ENCODE results near the gene SH2D4B.

Gene SH2D4B

DNA sequence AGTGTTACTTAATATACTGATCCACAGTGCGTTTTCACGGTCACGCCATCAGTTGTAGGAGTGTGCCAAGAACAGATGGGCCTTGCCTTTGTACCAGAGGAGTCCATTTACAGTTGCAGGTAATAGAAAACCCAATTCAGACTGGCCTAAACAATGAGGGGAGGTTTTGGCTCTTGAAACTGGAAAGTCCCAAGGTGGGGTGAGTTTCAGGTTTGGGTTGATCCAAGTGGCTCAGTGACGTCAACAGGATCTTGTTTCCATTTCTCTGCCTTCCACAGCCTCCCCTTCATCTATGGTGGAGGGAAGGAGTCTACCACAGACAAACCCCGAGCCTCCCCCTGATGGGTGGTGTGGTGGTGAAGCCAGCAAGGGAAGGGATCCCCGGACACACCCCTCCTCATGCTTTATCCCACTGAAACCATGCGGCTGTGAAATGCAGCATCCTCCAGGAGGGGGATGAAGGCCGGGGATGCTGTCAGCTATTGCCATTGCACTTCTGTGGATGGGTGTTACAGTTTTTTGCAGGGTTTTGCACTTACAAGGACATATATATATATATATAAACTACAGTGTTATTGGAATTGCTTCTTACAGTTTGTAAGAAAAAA lies 14.8 kb upstream of the SH2D4B start:
- TF ChIP-seq, protein P1, sequence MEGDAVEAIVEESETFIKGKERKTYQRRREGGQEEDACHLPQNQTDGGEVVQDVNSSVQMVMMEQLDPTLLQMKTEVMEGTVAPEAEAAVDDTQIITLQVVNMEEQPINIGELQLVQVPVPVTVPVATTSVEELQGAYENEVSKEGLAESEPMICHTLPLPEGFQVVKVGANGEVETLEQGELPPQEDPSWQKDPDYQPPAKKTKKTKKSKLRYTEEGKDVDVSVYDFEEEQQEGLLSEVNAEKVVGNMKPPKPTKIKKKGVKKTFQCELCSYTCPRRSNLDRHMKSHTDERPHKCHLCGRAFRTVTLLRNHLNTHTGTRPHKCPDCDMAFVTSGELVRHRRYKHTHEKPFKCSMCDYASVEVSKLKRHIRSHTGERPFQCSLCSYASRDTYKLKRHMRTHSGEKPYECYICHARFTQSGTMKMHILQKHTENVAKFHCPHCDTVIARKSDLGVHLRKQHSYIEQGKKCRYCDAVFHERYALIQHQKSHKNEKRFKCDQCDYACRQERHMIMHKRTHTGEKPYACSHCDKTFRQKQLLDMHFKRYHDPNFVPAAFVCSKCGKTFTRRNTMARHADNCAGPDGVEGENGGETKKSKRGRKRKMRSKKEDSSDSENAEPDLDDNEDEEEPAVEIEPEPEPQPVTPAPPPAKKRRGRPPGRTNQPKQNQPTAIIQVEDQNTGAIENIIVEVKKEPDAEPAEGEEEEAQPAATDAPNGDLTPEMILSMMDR (IDR thresholded peaks at IDR 0.05; ENCODE audit: low read depth, low read length), result no peak
- Histone ChIP-seq H3K4me3 (ENCODE audit: low read depth, low read length) (no peak overlapping the region), H3K36me3 (no peaks in the 10 kb centered on the region), H3K4me1 (no peaks in the 10 kb centered on the region), H3K9me3 (no peaks in the 10 kb centered on the region), H3K27me3 (no peaks in the 10 kb centered on the region)
- no peak for DNase-seq

DNA sequence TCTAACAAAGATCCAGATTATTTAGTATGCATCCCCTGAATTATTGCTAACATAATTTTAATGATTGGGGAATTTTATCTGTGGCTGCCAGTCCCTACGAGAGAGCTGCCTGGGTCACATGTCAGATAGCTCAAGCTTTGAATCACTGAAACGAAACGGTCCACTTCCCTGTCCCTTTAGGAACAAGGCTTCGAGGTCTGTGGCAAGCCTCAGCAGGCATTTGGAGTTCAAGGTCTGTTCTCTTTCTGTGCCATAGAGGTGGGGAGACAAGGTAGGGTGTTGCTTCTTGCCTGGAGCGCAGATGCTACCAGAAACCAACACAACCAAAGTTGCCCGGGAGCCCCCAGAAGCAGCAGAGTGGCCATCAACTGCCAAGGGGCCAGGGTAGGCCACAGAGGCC lies 13.9 kb upstream of the SH2D4B start:
- Histone ChIP-seq H3K36me3 (no peaks in the 10 kb centered on the region), H3K4me1 (no peaks in the 10 kb centered on the region), H3K9me3 (no peaks in the 10 kb centered on the region), H3K4me3 (ENCODE audit: low read depth, low read length) (no peak overlapping the region), H3K27me3 (no peaks in the 10 kb centered on the region)
- DNase-seq, result no peak
- TF ChIP-seq, protein P1 (IDR thresholded peaks at IDR 0.05; ENCODE audit: low read depth, low read length), result no peak

DNA sequence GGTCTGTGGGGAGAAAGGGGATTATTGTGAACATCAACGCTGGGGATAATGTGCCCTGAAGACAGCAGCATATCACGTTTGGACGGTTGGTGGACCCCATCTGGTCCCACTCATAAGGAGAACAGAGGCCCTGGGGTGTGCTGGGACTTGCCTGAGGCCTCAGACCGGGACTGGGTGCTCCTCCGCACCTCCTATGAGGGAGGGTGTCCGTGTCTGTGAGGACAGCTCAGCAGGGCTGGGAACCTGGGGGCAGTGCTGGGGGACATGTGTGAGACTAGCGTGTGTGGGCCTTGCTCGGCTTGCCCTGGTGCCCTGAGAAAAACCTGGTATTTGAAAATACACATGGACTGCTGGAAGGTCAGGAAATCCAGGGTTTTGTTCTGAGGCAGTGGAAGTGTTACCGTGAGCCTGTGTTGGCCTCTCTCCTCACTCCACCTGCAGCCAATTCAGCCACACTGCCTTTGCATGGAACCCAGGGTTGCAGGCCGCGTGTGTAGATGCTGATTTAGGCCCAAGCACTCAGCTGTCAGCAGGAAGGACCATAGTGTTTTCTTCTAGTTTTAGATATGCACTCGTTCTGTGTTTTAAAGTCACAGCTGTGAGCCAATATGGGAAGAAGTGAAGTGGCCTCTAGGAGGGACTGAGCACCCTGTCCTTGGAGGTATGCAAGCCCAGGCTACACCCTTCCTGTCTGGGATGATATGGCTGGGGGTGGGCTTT lies 13.4 kb upstream of the SH2D4B start:
- Histone ChIP-seq H3K4me1 (no peaks in the 10 kb centered on the region), H3K4me3 (ENCODE audit: low read depth, low read length) (no peak overlapping the region), H3K36me3 (no peaks in the 10 kb centered on the region), H3K27me3 (no peaks in the 10 kb centered on the region), H3K9me3 (no peaks in the 10 kb centered on the region)
- TF ChIP-seq, protein P1 (IDR thresholded peaks at IDR 0.05; ENCODE audit: low read depth, low read length), result no peak
- no peak for DNase-seq

DNA sequence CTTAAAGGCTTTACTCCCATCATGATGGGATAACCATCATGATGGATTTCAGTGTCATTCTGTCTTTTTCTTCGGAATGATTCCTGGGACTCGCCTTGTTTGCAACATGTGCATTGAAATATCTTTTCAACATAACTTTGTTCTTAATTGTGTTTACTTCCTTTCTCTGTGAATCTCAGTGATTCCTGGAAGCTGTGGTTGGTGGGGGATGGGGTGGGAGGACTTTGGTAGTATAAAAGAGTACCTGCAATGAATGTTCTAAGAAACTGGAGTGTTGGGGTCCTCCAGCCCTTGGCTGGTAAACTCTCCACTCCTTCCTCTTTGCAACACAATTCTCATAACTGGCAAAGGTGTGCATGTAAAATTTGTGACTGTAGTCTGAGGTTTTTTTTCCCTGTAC lies 11.5 kb upstream of the SH2D4B start:
- H3K36me3 ChIP-seq, result no peaks in the 10 kb centered on the region
- H3K4me1 ChIP-seq, result no peaks in the 10 kb centered on the region

DNA sequence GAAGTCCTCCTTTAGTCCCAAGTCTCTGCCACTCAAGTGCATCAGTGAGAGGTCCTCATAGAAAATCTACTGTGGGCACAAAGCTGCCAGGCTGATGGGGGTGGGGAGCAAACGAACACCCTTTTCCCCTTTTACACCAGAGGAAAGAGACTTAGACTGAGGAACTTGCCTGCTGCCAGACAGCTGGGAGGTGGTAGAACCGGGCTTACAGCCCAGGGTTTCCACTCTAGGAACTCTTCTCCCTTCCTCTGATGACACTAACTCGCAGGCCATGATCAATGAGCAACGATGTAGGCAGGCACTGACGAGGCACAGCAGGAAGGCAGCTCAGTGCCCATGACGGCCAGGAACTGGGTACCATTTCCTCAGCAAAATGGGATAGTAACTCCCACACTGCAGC lies 11.0 kb upstream of the SH2D4B start:
- no peaks in the 10 kb centered on the region for H3K27me3 ChIP-seq
- H3K4me1 ChIP-seq, result no peaks in the 10 kb centered on the region
- H3K9me3 ChIP-seq, result no peaks in the 10 kb centered on the region
- no peaks in the 10 kb centered on the region for H3K36me3 ChIP-seq
- TF ChIP-seq, protein P1 (IDR thresholded peaks at IDR 0.05; ENCODE audit: low read depth, low read length), result no peak
- DNase-seq, result no peak
- no peak overlapping the region for H3K4me3 ChIP-seq (ENCODE audit: low read depth, low read length)

More for the DNA sequence above, 11.5 kb upstream of the SH2D4B start:
- no peaks in the 10 kb centered on the region for H3K27me3 ChIP-seq
- no peaks in the 10 kb centered on the region for H3K9me3 ChIP-seq
- H3K4me3 ChIP-seq (ENCODE audit: low read depth, low read length), result no peak overlapping the region
- no peak for DNase-seq
- TF ChIP-seq, protein P1 (IDR thresholded peaks at IDR 0.05; ENCODE audit: low read depth, low read length), result no peak

DNA sequence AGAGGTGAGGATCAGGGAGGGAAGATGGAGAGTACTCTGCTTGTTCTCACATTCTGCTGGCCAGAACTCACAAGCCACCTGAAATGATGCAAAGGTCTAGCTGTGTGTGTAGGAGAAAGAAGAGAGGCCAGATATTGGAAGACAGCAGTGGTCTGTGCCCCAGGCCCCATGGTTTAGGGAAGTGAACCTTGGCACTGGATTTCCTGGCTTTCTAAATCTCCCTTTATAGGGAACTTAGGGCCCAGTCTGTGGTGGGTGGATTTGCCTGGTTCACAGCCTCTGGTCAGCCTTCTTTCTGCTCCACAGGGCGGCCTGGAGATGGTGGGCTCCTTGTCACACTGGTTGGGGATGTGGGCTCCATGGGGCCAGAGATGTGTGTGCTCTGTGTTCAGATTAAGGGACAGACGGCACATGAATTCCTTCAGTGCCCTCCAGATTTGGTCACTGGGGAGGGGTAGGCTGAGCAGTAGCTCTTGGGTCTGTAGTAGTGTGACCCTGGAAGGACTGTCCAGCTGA lies 9.5 kb upstream of the SH2D4B start:
- H3K4me1 ChIP-seq, result no peaks in the 10 kb centered on the region
- no peaks in the 10 kb centered on the region for H3K27me3 ChIP-seq
- TF ChIP-seq, protein P1 (IDR thresholded peaks at IDR 0.05; ENCODE audit: low read depth, low read length), result no peak
- no peak for DNase-seq
- no peak overlapping the region for H3K4me3 ChIP-seq (ENCODE audit: low read depth, low read length)
- no peaks in the 10 kb centered on the region for H3K36me3 ChIP-seq
- H3K9me3 ChIP-seq, result no peaks in the 10 kb centered on the region

Data from BE2C (cell line).